HG03342 (cell line): ENCODE measurements around the gene MAD2L1BP.

Source experiments
- ATAC-seq: cut with Tn5 transposase; IDR thresholded peaks from one replicate; pipeline ENCODE4 v1.9.1; 2021; ENCODE audit warnings: mild to moderate bottlenecking, moderate library complexity; ENCODE audit not compliant: unreplicated experiment

Gene MAD2L1BP

DNA sequence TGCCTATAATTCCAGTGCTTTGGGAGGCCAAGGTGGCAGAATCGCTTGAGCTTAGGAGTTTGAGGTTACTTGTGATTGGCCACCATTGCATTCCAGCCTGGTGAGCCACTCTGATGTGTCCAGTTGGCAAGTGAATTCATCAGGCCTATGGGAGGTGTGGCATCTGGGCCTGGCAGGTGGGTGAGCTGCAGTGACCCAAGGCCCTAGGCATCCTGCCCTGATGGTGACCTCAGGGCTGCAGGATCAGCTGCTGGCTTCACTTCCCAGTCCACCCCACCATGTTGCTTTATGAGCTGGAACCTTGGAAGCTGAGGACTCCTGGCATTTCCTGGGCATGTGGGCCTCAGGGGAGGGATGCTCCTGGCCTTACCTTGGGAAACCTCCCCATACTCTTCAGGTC is 29.7 kb downstream of the MAD2L1BP start:
- no peak for ATAC-seq

DNA sequence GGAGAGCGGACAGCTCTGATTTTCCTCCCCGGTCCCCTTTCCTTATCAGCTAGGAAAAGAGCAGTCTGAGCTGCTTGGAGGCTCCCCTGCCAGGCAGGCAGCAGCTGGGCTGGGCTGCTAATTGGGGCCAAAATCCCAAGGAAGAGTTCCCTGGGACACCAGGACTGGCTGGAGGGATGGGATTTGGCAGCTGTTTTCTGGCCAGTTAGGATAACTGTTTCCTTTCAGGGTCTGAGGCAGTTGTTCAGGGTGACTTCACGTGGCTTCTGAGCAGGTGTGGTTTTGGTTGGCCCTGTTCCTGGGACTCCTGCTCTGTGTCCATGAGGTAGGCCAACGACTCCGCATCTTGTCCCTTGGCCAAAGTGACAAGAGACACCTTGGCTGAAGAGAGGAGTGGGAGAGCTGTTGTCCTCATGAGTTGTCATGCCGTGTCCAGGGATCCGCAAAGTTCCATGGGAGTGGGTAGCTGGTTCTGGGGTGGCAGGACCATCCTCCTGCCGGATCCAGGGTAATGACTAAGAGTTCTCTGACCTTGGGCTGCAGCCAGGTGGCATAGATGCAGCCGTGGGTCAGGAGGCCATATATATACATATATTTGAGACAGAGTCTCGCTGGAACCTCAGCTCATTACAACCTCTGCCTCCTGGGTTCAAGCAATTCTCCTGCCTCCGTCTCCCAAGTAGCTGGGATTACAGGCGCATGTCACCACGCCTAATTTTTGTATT is 30.7 kb downstream of the MAD2L1BP start:
- no peak for ATAC-seq

DNA sequence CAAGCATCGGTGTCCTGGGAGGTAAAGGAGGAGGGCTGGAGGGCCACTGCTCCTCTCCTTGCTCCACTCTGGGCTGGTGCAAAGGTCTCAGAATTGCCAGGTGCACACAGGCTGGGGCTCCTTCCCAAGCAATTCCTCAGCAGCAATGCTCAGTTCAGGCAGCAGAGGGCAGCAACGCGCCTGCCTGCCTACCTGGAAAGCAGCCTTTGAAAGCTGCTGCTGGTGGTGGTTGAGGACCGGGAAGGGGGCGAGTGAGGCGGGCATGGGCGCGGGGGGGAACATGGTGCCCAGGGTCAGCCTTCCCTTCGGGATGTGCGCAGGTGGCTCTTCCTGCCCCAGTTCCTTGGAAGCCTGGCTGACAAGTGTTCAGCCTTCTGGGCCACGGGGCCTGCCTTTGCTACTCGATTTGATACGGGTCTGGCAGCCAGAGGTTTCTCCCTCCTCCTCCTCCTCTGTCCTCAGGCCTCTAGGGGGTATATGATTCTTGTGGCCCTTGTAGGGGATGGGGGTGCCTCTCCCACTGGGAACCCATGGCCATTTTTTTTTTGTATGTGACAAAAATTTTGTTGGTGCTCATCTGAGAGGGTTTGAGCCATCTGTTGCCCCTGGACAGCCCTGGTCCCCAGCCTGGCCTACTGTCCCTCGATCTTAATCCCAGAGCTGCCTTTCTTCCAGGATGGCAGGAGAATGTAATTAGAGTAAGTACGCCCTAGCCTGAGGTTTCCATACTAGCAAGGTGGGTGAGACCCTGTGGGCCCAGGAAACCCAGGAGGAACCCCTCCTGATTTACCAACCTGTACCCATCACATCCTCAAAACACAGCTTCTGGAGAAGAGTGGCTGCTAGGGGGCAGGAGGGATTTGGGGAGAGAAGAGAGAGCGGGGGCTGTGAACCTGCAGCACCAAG is 31.9 kb downstream of the MAD2L1BP start:
- no peak for ATAC-seq

DNA sequence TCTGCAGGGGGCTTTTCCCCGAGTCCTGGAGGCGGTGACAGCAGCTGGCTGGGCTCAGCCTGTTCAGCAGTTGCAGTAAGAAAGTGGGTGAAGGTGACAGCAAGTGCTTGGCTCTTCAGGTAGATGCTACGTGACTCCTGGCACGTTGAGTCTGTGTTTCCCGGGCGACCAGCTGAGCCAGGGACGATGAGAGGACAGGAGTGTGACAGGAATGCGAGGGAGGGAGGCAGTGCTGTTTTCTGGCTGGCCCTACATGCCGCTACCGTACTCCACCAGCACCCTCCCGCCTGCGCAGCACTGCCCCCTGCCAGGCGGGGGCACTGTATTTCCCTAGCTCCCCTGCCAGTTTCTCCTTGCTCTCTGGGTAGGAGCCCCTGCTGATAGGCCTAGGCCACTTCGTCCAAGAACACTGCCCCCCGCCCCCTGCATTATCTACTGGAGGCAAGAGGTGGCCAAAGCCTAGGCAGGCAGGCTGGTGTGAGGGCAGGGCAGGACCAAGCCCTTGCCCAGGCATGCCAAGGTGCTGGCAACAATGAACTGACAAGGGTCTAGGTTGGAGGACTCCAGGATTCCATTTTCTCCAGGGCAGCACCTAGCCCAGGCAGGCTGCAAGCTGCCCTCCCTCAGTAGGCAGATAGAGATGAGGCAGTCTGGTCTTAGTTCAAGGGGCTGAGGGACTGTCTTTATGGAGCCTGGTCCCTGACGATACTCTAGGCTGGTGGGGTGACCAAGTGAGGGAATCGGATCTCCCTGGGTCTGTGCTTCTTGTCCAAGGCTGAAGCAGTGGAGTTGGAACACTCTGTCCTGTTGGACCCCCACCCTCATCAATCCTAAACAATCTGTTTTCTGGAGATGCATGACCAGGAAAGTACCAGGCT is 32.8 kb downstream of the MAD2L1BP start:
- ATAC-seq, result no peak

DNA sequence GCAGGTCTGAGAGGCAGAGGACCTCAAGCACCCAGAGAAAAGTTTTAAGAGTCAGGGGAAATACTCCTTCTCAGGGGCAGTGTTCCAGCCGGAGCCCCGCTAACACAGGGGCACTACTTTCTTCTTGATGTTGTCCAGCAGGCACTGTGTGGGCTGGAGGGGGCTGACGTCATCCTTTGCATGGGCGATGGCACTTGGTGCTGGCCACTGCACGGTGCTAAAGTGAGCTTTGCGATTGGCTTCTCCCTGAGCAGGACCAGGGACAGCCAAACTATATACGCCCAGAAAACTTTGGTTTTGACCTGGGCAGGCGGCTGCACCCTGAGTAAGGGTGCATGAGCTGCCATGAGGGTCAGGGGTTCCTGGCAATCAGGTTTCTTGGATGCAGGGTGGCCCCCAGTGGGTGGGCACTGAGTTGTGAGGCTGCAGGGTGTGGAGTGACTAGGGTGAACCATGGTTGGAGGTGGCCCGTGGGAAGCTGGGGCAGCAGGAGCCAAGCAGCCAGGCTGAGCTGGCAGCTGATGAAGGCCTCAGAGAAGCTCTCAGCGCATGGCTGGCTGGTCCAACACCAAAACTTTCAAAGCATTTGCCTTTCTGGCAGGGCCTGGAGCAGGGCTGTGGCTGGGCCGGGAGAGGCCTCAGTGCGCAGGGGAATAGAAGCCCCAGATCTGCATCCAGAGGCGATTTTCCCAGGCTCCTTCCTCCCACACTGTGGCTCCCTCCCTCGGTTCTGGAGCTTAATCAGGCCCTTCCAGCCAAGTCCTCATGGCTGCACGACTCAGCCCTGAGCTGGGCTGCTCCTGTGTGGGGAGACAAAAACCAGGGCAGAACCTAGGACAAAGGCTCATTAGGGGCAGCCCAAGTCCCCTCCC is 33.6 kb downstream of the MAD2L1BP start:
- no peak for ATAC-seq

DNA sequence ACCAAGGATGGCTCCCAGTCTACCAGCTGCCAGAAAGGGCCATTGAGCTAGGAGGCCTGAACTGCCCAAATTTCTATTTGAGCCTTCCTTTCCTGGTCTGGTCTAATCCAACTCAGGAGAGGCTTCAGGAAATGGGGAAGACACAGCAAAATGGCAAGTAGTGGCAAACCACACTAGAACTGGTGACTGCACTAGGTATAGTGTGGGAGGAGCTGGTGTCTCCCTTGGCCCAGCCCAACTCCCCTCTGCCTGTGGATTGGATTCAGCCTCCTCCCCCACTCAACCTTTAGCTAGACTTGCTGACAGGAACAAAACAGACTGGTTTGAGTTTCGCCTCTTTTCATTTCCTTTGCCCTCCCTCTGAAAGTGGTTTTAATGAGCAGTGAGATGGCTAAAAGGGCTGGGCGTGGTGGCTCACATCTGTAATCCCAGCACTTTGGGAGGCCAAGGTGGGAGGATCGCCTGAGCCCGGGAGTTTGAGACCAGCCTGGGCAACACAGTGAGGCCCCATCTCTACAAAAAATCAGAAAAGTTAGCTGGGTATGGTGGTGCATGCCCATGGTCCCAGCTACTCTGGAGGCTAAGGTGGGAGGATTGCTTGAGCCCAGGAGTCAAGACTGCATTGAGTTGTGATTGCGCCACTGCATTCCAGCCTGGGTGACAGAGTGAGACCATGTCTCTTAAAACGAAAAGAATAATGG is 34.4 kb downstream of the MAD2L1BP start:
- ATAC-seq, result no peak

DNA sequence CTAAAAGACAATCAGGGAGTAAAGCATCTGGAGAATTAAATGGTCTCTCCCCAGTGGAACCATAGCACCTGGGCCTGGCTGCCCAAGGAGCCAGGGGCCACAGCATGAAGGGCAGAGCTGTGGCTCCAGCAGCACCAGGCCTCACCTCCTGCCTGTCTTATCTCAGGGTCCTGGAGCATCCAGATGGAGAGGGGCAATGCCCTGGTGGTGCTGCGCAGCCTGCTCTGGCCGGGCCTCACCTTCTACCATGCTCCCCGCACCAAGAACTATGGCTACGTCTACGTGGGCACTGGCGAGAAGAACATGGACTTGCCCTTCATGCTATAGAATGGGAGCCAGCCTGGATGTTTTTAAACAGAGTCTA is 35.0 kb downstream of the MAD2L1BP start:
- ATAC-seq, result no peak

DNA sequence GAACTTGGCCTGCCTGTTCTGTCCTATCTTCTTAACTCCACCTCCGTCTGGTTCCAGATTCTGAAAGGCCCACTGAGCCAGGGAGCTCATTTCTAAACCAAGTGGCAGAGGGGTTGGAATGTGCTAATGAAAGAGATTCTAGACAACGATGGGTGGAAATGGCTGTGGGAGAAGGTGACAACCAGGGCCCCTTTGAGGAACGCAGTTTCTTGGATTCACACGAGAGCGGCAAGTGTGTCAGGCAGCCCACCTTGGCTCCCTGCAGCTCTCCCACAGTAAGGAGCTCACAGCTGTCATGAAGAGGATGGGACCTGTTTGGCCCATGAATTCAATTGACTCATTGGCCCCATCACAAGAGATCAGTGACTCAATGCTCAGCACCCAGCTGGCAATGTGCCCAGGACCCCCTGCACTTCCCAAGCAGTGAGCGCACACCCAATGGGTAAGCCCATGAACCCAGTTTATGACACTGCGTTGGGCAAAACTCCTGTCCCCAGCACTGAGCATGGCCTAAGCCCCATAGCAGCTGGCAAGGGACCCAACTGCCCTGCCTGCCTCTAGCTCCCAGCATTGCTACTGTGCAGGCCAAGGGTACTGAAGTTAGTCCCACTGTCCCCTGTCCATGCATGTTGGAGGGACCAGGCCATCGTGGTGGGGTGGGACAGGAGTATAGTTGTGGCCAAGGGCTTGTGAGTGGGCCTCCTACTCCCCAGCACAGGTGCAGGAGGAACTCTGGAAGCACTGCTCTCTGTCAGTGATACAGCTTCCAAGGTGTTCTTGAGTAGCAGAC is 35.6 kb downstream of the MAD2L1BP start:
- no peak for ATAC-seq

DNA sequence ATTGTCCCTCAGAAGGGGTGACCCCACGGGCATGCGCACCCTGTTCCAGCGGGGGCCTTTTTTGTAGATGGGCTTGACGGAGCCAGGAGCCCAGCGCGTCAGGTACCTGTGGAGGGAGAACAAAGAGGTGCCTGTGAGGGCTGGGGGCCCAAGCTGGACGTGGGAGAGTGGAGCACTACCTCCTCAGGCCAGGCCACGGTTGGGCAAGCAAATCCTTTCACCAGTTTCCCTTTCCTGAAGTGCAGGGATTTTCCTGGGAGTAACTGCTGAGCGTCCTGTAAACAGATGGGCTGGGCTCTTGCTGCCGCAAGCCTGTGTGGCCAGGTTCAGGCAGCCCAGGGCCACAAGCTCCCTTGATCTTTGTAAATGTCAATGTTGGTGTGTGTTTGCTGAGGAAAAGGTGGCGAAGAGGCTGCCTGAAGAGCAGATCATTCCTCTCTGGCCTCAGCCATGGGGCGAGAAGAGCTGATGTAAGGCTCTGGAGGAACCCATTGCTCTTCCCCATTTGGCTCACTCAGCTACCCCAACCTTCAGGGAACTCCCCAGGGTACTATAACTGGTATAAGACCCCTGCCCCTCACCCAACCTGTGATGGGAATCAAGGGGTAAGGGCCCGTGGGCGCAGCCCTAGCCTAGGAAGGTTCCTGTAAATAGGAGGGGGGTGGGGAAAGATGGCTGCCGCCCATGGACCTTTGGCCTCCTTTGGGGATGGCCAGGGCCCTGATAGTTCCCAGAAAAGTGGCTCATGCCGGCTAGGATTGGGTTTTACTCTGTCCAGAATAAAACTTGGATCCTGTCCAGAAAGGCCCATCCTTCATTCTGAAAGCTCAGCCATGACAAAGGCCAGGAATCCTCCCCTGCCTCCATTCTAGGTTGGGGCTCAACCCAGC is 36.4 kb downstream of the MAD2L1BP start:
- ATAC-seq, result no peak

DNA sequence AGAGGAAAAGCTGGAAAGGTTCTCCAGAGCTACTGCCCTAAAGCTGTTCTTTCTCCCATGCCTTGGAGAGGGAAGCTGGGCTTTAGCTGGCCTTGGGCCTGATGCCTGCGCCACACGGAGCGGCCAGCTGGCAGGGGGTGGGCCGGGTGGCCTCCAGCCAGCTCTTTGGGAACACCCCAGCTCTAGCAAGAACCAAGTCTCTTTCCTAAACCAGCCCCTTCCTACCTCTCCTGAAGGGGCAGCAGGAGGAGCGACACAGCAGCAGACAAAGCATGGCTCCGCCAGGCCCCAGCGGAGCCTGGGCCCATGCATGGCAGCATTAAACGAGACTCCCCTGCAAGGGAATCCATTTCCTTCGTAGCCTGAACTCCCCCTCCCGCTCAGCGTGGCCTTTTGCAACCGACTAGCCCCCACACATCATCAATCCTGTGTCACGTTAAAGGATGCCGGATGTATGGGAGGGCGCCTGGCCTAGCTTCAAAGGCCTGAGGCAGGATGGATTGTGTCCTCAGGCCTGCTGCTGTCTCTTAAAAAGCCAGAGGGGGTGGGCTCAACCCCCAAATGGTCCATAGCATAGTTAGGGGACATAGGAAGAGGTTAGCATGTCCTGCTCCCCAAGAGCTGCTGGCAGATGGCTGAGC is 37.9 kb downstream of the MAD2L1BP start:
- no peak for ATAC-seq

DNA sequence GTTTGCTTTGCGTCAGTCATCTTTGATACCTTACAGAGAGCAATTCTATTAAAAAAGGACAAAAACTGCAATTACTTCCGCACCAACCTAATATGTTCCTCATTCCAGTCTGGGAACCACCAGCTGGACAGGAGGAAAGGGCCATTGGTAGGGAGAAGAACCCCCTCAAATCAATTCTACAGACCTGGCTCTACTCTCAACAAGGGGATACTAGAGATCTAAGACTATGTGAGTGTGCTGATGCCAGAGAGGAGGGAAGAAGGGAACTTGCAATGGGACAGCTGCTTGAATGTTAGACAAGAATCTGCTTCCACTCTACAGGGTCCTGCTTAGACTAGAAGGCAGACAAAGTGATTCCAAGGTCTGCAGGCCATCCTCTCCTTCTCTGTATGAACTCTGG is 38.7 kb downstream of the MAD2L1BP start:
- ATAC-seq, result no peak

DNA sequence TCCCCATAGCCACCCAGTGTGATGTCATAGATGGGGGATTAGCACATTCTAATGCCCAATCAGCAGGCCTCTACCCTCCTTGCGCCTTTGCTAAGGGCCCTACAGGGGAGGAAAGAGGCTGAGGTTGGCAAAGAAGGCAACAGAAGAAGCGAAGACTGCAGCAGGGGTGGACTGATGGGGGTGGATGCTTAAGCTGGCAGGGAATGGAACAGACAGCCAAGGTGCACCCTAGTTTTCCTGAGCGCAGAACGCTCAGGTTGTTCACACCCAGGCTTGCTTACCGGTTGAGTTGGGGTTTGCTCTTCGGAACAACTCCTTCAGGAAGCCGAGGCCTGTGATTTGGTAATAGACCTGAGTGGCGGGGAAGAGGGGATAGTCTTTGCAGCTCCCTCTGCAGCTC is 39.3 kb downstream of the MAD2L1BP start:
- no peak for ATAC-seq

DNA sequence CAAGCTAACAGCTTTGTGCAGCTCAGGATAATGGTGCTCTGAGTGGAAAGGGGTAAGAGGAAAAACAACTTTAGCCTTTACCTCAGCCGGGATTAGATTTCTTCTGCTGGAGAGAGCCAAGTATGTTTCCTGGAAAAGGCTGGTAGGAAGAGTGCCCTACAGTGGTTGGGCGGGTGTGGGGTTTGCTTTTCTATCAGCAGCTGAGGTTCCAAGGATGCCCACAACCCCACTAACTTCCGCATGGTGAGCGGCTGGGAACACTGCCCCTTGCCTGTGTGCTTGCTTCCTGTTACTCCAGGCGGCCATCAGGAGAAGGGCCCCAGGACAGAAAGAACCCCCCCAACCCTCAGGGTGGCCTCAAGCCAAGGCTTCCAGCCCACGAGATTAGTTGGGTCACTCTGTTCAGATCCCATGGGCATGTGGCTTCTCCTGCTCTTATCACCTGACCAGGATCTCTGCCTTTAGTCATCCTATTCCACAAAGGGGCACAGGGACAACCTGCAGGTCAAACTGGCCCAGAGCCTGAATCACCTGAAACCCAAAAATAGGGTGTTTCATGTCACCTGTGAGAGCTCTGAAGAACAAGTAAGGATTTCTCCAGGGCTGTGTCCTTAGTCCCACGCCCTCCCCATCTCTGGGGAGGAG is 41.4 kb downstream of the MAD2L1BP start:
- ATAC-seq, result no peak

DNA sequence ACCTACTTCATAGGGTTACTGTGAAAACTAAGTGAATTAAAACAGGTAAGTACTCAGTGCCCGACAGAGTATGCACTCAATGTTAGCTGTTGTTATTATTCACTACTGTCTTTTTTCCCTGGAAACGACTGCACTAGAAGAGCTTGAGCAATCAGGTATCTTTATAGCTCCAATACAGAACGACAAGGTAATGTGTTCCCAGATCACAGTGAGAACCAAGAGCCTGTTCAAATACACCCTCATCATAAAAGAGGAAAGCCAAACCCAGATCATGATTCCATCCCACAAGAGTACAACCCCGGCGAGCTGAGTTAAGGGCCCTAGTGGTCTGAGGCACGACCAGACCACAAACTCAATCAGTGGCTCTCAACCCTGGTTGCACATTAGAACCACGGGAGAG is 42.1 kb downstream of the MAD2L1BP start:
- ATAC-seq, result no peak

DNA sequence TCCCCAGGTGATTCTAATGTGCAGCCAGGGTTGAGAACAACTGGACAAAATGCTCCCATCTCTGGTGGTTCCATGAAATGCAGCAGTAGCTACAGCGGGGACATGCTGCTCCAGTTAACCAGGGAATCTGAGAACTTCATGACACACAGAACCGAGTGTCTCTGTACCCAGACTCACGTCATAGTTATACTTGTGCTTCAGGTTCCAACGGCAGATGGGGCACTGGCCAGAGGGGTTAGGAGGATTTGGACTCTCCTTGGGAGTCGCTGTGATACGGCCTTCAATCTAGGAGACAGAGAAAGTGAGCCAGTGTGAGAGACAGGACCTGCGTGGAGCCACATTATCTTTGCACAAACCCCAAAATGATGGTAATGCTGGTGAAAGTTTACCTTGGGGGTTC is 42.7 kb downstream of the MAD2L1BP start:
- ATAC-seq, result no peak

DNA sequence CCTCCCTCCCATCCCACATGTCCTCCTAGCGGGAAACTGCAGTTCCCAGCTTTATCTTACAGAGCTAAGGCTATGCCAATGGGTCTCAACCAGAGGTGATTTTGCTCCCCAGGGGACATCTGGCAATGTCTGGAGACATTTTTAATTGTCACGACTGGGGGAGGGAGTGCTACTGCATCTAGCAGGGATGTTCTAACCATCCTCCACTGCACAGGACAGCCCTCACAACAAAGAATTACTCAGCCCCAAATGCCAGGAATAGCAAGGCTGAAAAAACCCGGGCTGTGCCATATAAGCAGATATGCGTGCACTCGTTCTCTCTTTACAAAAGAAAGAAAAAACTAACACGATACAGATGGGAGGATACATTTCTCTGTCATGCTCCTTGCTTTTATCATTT is 43.4 kb downstream of the MAD2L1BP start:
- no peak for ATAC-seq
